ENCODE measurements around the gene C3orf20.

DNA sequence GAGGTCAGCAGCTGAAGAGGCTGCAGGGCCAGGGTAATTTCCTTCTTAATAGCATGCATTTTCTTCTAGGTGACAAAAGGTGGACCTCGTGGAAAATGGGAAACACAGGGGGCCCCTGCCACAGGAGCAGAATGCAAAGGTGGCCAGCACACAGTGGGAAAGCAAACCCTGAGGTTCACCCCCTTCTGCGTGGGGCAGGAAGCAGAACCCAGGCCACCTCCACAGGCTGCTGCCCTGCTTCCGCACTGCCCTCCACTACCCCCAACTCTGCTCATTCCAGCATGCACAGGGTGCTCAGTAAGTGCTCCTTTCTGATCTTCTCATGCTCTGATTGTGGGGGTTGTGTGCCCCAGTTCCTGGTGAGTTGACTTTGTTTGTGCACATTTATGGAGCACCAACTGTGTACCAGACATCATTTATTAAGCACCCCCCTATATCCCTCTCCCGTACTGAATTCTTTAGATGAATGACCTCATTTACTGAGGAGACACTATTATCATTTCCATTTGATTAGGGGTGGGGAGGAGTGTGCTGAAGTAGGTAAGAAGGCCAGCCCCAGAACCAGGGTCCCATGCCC, 131.1 kb downstream of the C3orf20 start:
- no peak for TF ChIP-seq EZH2 (IDR thresholded peaks at IDR 0.05)
- TF ChIP-seq POLR2AphosphoS5 (IDR thresholded peaks at IDR 0.05; ENCODE audit: borderline replicate concordance, low read depth, low read length): no peak
- TF ChIP-seq FOXP2 (optimal IDR thresholded peaks at IDR 0.05; ENCODE audit: control extremely low read depth, extremely low read length, insufficient read depth): no peak

All from SK-N-MC (cell line).